Measurements from ENCODE around the gene ITFG2.
"Not testable (repeated sequence)": the region's sequence is repeated elsewhere in the genome, so short reads cannot be mapped to it uniquely, and the experiment has no call there.

The ITFG2 gene

DNA sequence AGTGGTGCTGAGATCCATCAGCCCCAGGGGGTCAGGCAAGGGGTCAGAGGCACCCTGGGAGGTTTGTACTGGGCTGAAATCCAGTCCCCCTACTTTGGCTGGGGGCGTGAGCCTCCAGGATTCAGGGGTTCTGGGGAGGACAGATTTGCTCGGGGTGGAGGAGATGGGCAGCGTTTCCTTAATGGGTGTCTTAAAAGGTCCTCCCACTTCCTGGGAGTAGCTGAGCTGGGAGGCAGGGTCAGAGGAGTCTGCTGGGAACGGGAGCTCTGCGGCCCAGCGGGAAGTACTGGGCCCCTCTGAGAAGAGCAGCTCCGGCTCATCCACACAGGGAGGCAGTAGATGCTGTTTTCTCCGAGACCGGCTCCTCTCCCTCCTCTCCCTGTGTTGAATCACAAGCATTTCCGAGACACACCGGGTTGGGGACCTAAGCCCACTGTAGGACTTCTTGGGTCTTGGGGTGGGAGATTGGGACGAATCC lies 46.5 kb downstream of the ITFG2 start:
- no peak for DNase-seq (ENCODE audit: low read depth in 2 of 3, low spot score in 2 of 3)

DNA sequence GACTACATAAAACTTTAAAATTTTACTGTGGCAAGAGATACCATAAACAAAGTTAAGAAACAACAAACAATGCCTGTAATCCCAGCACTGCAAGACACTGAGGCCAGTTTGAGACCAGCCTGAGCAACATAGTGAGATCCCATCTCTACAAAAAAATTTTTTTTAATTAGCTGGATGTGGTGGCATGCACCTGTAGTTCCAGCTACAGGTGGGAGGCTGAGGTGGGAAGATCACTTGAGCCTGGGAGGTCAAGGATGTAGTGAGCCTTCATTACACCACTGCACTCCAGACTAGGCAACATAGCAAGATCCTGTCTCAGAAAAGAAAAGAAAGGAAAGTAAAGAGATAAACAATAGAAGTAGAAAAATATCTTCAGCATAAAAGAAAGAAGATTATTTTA lies 47.7 kb downstream of the ITFG2 start:
- DNase-seq (ENCODE audit: low read depth in 2 of 3, low spot score in 2 of 3) = no peak

DNA sequence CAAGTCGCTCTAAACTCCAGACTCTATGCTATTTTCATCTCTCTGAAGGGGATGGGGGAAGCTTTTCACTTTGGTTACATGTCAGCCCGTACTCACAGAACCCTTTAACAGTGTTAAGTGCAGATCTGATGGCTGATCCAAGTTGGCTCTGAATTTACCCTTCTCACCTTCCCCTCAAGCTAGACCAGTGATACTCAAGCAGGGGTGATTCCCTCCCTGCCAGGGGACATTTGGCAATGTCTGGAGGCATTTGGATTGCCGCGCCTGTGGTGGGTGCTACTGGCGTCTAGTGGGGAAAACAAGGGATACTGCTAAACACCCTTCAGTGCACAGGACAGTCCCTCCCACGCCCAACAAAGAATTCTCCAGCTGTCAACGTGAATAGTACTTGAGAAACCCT lies 50.4 kb downstream of the ITFG2 start:
- DNase-seq (ENCODE audit: low read depth in 2 of 3, low spot score in 2 of 3) = no peak

DNA sequence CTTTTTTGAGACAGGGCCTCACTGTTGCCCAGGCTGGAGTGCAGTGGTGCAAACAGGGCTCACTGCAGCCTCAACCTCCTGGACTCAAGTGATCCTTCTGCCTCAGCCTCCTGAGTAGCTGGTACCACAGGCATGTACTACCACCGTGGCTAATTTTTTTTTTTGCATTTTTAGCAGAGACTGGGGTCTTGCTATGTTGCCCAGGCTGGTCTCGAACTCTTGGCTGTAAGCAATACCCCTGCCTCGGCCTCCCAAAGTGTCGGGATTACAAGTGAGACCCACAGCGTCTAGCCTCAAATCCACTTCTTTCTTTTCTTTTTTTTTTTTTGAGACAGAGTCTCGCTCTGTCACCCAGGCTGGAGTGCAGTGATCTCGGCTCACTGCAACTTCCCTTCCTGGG lies 50.9 kb downstream of the ITFG2 start:
- not testable (repeated sequence) for DNase-seq (ENCODE audit: low read depth in 2 of 3, low spot score in 2 of 3)

DNA sequence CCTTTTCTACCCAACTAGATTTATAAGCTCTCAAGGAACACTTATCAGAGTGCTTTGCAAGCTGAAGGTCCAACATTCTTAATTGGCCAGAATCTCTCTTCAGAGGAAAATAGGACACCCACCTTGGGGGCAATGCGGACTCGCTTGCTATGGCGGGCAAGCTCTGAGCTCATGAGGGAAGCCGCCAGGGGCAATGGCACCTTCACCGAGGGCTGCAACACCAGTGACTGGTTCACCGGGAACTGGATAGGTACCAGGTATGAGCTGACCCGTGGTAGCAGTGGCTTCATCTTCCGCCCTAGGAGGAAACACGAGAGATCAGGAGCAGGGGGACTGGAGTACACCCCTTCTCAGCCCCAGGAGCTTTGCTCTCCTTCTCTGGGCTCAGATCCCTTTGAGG lies 51.7 kb downstream of the ITFG2 start:
- no peak for DNase-seq (ENCODE audit: low read depth in 2 of 3, low spot score in 2 of 3)

DNA sequence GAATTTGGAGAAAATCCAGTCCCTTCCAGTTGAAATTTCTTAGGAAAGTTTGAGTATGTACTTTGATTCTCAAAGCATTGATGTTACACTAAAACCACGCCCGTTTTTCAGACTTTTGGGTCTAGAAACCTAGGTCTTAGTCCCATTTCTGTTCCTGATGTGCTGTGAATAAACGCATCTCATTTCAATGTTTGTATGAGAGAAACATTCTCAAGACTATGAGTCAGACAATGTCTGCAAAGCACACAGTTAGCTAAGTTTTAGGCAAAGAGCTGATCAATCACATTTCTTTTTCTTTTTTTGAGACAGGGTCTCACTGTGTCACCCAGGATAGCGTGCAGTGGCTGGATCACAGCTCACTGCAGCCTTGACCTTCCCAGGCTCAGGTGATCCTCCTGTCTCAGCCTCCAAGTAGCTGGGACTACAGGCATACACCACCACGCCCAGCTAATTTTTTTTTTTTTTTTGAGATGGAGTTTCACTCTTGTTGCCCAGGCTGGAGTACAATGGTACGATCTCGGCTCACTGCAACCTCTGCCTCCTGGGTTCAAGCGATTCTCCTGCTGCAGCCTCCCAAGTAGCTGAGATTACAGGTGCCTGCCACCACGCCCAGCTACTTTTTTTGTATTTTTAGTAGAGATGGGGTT lies 56.6 kb downstream of the ITFG2 start:
- not testable (repeated sequence) for DNase-seq (ENCODE audit: low read depth in 2 of 3, low spot score in 2 of 3)
